Neural cell (in vitro differentiated cells): ENCODE results near the gene C3orf33.

Source experiments
- EP300 ChIP-seq: fragments of 450-650 bp; conservative IDR thresholded peaks from 2 replicates; pipeline ENCODE4 v1.6.1; 2014; ENCODE audit warnings: antibody characterized with exemption, mild to moderate bottlenecking, moderate library complexity; ENCODE audit not compliant: poor library complexity, severe bottlenecking
- EZH2 ChIP-seq: fragments of 200-600, 300-800 bp; shearing (Covaris generic), sonication (generic); IDR thresholded peaks from 2 replicates; pipeline ENCODE4 v1.6.1; 2014; ENCODE audit warnings: antibody characterized with exemption, low read length, borderline replicate concordance, mild to moderate bottlenecking; ENCODE audit not compliant: insufficient read depth, poor library complexity, severe bottlenecking
- POLR2AphosphoS5 ChIP-seq: IDR thresholded peaks from 2 replicates; pipeline ENCODE4 v1.6.1; 2012
- RAD21 ChIP-seq: fragments of 450-650 bp; conservative IDR thresholded peaks from 2 replicates; pipeline ENCODE4 v1.6.1; 2014; ENCODE audit warnings: antibody characterized with exemption, mild to moderate bottlenecking, moderate library complexity
- SMC3 ChIP-seq: fragments of 450-650 bp; conservative IDR thresholded peaks from 2 replicates; pipeline ENCODE4 v1.6.1; 2014; ENCODE audit warnings: antibody characterized with exemption, mild to moderate bottlenecking, moderate library complexity; ENCODE audit not compliant: poor library complexity
- TF ChIP-seq, protein P1 (sequence below): fragments of 450-650 bp; IDR thresholded peaks from 2 replicates; pipeline ENCODE4 v1.5.1; 2014; ENCODE audit warnings: antibody characterized with exemption, mild to moderate bottlenecking, moderate library complexity; ENCODE audit not compliant: poor library complexity, severe bottlenecking
- TF ChIP-seq, protein P2 (sequence below): IDR thresholded peaks from 2 replicates; pipeline ENCODE4 v1.6.1; 2012; ENCODE audit warnings: borderline replicate concordance

DNA sequence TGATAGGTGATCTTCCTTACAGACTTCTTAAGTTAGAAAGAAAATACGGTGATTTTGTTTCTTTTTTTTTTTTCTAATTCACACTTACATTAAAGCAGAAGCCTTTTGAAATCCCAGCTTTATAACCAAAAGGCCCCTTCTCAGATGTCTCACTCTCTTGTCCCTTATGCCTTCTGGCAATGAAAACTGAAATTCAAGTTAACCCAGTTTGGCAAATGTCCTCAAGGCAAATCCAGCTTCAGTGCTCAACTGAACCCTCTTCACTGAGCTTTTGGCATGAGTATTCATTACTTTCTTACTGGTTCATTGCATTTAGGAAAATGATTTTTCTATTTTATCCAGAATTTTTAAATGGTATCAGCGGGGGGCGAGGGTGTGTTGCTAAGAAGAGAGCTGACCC lies 78.2 kb downstream of the C3orf33 start:
- TF ChIP-seq EP300: no peak
- TF ChIP-seq, protein P1, sequence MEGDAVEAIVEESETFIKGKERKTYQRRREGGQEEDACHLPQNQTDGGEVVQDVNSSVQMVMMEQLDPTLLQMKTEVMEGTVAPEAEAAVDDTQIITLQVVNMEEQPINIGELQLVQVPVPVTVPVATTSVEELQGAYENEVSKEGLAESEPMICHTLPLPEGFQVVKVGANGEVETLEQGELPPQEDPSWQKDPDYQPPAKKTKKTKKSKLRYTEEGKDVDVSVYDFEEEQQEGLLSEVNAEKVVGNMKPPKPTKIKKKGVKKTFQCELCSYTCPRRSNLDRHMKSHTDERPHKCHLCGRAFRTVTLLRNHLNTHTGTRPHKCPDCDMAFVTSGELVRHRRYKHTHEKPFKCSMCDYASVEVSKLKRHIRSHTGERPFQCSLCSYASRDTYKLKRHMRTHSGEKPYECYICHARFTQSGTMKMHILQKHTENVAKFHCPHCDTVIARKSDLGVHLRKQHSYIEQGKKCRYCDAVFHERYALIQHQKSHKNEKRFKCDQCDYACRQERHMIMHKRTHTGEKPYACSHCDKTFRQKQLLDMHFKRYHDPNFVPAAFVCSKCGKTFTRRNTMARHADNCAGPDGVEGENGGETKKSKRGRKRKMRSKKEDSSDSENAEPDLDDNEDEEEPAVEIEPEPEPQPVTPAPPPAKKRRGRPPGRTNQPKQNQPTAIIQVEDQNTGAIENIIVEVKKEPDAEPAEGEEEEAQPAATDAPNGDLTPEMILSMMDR: no peak
- TF ChIP-seq, protein P2, sequence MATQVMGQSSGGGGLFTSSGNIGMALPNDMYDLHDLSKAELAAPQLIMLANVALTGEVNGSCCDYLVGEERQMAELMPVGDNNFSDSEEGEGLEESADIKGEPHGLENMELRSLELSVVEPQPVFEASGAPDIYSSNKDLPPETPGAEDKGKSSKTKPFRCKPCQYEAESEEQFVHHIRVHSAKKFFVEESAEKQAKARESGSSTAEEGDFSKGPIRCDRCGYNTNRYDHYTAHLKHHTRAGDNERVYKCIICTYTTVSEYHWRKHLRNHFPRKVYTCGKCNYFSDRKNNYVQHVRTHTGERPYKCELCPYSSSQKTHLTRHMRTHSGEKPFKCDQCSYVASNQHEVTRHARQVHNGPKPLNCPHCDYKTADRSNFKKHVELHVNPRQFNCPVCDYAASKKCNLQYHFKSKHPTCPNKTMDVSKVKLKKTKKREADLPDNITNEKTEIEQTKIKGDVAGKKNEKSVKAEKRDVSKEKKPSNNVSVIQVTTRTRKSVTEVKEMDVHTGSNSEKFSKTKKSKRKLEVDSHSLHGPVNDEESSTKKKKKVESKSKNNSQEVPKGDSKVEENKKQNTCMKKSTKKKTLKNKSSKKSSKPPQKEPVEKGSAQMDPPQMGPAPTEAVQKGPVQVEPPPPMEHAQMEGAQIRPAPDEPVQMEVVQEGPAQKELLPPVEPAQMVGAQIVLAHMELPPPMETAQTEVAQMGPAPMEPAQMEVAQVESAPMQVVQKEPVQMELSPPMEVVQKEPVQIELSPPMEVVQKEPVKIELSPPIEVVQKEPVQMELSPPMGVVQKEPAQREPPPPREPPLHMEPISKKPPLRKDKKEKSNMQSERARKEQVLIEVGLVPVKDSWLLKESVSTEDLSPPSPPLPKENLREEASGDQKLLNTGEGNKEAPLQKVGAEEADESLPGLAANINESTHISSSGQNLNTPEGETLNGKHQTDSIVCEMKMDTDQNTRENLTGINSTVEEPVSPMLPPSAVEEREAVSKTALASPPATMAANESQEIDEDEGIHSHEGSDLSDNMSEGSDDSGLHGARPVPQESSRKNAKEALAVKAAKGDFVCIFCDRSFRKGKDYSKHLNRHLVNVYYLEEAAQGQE: no peak
- TF ChIP-seq RAD21: no peak
- TF ChIP-seq EZH2: no peak
- TF ChIP-seq POLR2AphosphoS5: no peak
- no peak for TF ChIP-seq SMC3
